ENCODE results near the gene TBC1D22A. TPM values are rescaled to one million over a fixed set of nuclear protein-coding genes. Genes with fewer than 3 reads are reported as not detected.

Gene TBC1D22A
- total RNA-seq, 2 donors from 2014 or later: 28.9 to 31.3 TPM

DNA sequence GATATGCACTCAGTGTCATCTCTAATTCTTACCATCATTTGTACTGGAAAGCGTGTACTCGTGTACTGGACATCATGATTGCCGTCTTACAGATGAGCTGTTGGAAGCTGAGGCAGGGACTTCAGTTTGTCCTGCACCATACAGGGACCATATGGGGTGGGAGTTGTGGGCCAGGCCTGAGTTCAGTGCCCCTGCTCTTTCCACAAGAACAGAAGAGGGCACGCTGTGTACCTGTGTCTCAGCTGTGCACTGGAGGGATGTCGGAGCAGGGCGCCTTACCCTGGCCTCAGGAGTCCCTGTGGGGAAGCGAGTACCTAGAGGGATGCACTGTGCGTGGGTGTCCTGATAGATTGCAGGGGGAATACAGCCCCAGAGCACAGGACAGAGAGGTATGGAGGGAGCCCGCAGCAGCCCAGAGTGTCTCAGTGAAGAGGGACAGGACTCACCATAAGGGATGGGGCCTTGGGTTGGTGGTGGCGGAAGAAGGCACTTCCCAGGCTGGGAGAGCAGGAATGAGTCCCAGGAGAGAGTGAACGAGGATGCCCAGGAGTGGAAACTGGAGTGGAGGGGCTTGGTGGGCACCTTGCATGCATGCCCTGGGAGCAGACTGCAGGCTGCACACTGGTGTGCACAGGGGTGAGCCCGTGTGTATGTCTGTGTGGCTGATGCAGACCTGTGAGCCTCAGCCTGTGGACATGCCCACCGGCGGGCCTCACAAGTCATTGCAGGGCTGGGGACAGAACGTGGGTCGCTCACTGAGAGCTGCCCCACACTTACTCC lies 329.7 kb downstream of the TBC1D22A start:
- Histone ChIP-seq H3K27ac (no peak overlapping the region), H3K36me3 (no peaks in the 10 kb centered on the region), H3K4me1 (ENCODE audit: control insufficient read depth in 1 of 2, low read depth in 2 of 2) (no peaks in the 10 kb centered on the region), H3K9me3 (no peaks in the 10 kb centered on the region), H3K27me3 (replicated peaks; ENCODE audit: insufficient read depth) (no peaks in the 10 kb centered on the region), H3K4me3 (no peak overlapping the region)
- ATAC-seq (ENCODE audit: insufficient number of reproducible peaks, low FRiP score, low read depth): no peak
- no peak for TF ChIP-seq CTCF (IDR thresholded peaks at IDR 0.05)
- DNase-seq (ENCODE audit: low spot score): no peak

DNA sequence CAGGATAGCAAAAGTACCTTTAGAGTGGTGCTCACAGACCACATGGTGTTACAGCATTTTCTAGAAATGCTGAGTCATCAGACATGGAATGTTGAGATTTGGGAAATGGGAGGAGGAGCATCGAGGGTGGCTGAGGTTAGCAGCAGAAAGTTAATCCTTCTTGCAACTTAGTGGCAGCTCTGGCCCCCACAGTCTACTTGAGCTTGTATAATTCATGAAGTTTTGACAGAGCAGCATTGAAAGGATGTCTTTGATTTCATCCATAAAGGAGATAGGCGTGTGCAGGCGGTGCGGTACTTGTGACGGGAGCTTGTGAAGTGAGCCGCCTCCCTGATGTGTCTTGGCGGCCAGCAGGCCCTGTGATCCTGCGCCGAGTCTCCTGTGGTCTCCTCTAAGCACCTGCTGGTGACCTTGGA lies 330.5 kb downstream of the TBC1D22A start:
- no peak for ATAC-seq (ENCODE audit: insufficient number of reproducible peaks, low FRiP score, low read depth)
- Histone ChIP-seq H3K9me3 (no peaks in the 10 kb centered on the region), H3K4me1 (ENCODE audit: control insufficient read depth in 1 of 2, low read depth in 2 of 2) (no peaks in the 10 kb centered on the region), H3K4me3 (no peak overlapping the region), H3K36me3 (no peaks in the 10 kb centered on the region), H3K27ac (no peak overlapping the region), H3K27me3 (replicated peaks; ENCODE audit: insufficient read depth) (no peaks in the 10 kb centered on the region)
- DNase-seq (ENCODE audit: low spot score): no peak
- TF ChIP-seq CTCF (IDR thresholded peaks at IDR 0.05): no peak

- H3K4me3 ChIP-seq: no peak overlapping the region
- no peak overlapping the region for H3K27ac ChIP-seq
- ATAC-seq (ENCODE audit: insufficient number of reproducible peaks, low FRiP score, low read depth) (no peak), DNase-seq (ENCODE audit: low spot score) (no peak)
- no peaks in the 10 kb centered on the region for H3K4me1 ChIP-seq (ENCODE audit: control insufficient read depth in 1 of 2, low read depth in 2 of 2)
- no peaks in the 10 kb centered on the region for H3K36me3 ChIP-seq
- TF ChIP-seq CTCF (IDR thresholded peaks at IDR 0.05): no peak
- H3K9me3 ChIP-seq: no peaks in the 10 kb centered on the region
- H3K27me3 ChIP-seq (replicated peaks; ENCODE audit: insufficient read depth): no peaks in the 10 kb centered on the region
Observed at GRCh38 chr22:47093720-47094119, 331.3 kb downstream of the TBC1D22A start.

DNA sequence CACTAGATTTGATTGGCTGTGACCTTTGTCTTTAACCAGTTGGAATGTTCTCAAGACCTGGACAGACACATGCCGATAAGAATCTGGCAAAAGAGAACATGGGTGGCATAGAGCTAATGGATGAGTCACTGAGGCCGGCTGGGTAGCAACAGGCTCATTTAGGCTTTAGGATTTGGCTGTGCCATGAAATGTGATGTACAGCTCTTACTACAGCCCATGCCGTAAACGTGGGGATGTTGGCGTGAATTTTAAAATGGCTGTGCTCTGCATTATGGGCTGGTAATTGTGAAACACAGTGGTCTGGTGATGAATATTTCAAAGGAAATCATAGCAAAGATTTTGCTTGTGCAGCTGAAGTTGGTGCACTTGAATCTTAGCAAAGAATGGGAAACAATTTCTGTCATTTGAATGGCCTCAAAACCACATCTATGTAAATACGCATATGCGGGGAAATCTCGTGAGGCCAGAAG lies 332.4 kb downstream of the TBC1D22A start:
- Histone ChIP-seq H3K9me3 (no peaks in the 10 kb centered on the region), H3K27me3 (replicated peaks; ENCODE audit: insufficient read depth) (no peaks in the 10 kb centered on the region), H3K4me3 (no peak overlapping the region), H3K36me3 (no peaks in the 10 kb centered on the region), H3K4me1 (ENCODE audit: control insufficient read depth in 1 of 2, low read depth in 2 of 2) (no peaks in the 10 kb centered on the region), H3K27ac (no peak overlapping the region)
- no peak for ATAC-seq (ENCODE audit: insufficient number of reproducible peaks, low FRiP score, low read depth)
- TF ChIP-seq CTCF (IDR thresholded peaks at IDR 0.05): no peak
- no peak for DNase-seq (ENCODE audit: low spot score)

GRCh38 chr22:47095395-47096122 lies 333.1 kb downstream of the TBC1D22A start:
- DNase-seq (ENCODE audit: low spot score) (no peak), ATAC-seq (ENCODE audit: insufficient number of reproducible peaks, low FRiP score, low read depth) (no peak)
- TF ChIP-seq CTCF (IDR thresholded peaks at IDR 0.05): no peak
- Histone ChIP-seq H3K27me3 (replicated peaks; ENCODE audit: insufficient read depth) (no peaks in the 10 kb centered on the region), H3K36me3 (no peaks in the 10 kb centered on the region), H3K27ac (no peak overlapping the region), H3K4me1 (ENCODE audit: control insufficient read depth in 1 of 2, low read depth in 2 of 2) (no peaks in the 10 kb centered on the region), H3K4me3 (no peak overlapping the region), H3K9me3 (no peaks in the 10 kb centered on the region)
